ENCODE measurements around the gene MEF2D. TPM values are rescaled to one million over a fixed set of nuclear protein-coding genes. Genes with fewer than 3 reads are reported as not detected.

MEF2D gene
- total RNA-seq, 1 experiment from 2014 or later = 18.3 TPM

DNA sequence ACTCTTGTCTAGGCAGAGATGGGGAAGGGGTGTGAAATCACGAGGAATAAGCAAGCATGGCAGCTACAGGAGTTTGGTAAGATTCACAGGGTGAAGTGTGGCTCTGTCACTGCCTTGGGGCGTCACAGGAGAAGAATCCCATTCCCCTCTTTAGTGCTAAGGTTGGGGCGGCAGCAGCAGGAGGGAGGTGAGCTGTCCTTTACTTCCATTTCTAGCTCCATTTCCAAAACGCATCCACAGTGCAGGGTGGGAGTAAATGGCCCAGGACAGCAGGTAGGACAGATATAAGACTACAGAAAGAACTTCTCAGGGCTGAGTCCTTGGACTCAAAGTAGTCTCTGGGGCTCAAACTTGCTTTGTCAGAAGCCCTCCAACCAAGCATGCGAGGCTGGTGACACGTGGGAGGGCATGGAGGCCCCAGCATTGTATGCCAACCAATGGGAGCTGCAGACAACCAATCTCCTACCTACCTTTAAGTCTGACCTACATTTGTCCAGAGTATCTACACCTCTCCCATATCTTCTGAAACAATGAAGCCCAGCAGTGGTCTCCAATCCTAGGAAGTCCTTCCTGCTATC lies 8.5 kb downstream of the MEF2D start:
- POLR2A ChIA-PET (ENCODE audit: low non-redundant PET) = interaction anchor here (0.6 kb wide), 1 partner anchor 515 kb away, joined by 3 read pairs; no protein-coding TSS in a partner anchor
- Histone ChIP-seq H3K4me3 (ENCODE audit: low read depth, low read length, poor library complexity, severe bottlenecking) (no peak overlapping the region), H3K27ac (ENCODE audit: low read depth, low read length, poor library complexity, severe bottlenecking) (no peak overlapping the region), H3K27me3 (replicated peaks; ENCODE audit: insufficient read depth, low read depth, low read length, poor library complexity) (no peaks in the 10 kb centered on the region), H3K4me1 (ENCODE audit: insufficient read depth, low read length, poor library complexity, severe bottlenecking) (peaks cover 32% of the 10 kb centered on the region), H3K9me3 (ENCODE audit: low read depth, low read length, poor library complexity, severe bottlenecking) (no peaks in the 10 kb centered on the region), H3K36me3 (ENCODE audit: insufficient read depth, low read length, poor library complexity, severe bottlenecking) (no peaks in the 10 kb centered on the region)
- CTCF ChIA-PET = no interaction called here
- DNase-seq (ENCODE audit: low spot score) = no peak
- TF ChIP-seq EZH2 (IDR thresholded peaks at IDR 0.05; ENCODE audit: borderline replicate concordance, low read depth, low read length, poor library complexity, severe bottlenecking) = no peak
- TF ChIP-seq, protein P1, sequence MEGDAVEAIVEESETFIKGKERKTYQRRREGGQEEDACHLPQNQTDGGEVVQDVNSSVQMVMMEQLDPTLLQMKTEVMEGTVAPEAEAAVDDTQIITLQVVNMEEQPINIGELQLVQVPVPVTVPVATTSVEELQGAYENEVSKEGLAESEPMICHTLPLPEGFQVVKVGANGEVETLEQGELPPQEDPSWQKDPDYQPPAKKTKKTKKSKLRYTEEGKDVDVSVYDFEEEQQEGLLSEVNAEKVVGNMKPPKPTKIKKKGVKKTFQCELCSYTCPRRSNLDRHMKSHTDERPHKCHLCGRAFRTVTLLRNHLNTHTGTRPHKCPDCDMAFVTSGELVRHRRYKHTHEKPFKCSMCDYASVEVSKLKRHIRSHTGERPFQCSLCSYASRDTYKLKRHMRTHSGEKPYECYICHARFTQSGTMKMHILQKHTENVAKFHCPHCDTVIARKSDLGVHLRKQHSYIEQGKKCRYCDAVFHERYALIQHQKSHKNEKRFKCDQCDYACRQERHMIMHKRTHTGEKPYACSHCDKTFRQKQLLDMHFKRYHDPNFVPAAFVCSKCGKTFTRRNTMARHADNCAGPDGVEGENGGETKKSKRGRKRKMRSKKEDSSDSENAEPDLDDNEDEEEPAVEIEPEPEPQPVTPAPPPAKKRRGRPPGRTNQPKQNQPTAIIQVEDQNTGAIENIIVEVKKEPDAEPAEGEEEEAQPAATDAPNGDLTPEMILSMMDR (conservative IDR thresholded peaks at IDR 0.05; ENCODE audit: low read depth, low read length) = no peak
- intact Hi-C loops (cut with micrococcal nuclease; ENCODE audit: unreplicated experiment) = no loop called here
- BruUV-seq (replicated peaks) = no TSS peak

DNA sequence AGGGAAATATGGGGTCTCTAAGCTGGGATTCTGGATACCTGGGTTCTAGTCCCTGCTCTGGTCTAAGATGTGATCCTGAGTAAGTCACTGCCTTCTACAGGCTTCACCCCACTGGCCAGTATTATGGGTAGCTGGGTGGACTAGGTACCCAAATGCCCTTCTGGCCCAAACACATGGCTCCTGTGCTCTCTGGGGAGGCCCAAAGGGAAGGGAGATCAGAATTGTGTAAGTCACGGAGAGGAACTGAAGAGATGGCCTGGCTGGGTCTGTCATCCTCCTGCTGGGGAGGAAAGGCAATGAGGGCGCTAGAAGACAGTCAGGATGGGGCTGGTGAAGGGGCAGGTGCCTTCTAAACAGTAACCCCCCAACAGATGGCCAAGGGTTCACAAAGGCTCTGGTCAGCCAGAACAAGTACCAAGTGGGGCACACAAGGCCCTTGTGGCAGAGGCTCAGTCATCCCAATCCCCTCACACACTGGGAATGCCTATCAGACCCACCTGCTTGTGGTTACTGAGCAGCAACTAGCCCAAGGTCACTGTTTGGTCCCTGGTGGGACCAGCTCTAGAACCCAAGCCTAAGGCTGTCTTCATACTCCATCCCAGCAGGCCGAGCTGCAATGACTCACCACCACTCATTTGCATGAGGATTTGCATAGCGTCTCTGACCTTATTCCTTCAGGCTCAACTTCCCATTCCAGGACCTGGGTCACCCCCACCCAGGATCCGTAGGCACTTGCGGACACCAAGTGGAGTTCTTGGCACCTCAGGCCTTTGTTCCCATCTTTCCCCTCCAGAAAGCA lies 9.2 kb downstream of the MEF2D start:
- Histone ChIP-seq H3K4me1 (ENCODE audit: insufficient read depth, low read length, poor library complexity, severe bottlenecking) (peaks cover 25% of the 10 kb centered on the region), H3K9me3 (ENCODE audit: low read depth, low read length, poor library complexity, severe bottlenecking) (no peaks in the 10 kb centered on the region), H3K27ac (ENCODE audit: low read depth, low read length, poor library complexity, severe bottlenecking) (peak overlapping the region; percentile 59), H3K27me3 (replicated peaks; ENCODE audit: insufficient read depth, low read depth, low read length, poor library complexity) (no peaks in the 10 kb centered on the region), H3K36me3 (ENCODE audit: insufficient read depth, low read length, poor library complexity, severe bottlenecking) (no peaks in the 10 kb centered on the region), H3K4me3 (ENCODE audit: low read depth, low read length, poor library complexity, severe bottlenecking) (no peak overlapping the region)
- TF ChIP-seq, protein P1 (conservative IDR thresholded peaks at IDR 0.05; ENCODE audit: low read depth, low read length) = no peak
- no peak for TF ChIP-seq EZH2 (IDR thresholded peaks at IDR 0.05; ENCODE audit: borderline replicate concordance, low read depth, low read length, poor library complexity, severe bottlenecking)
- BruUV-seq (replicated peaks) = no TSS peak
- no peak for DNase-seq (ENCODE audit: low spot score)
- intact Hi-C loops (cut with micrococcal nuclease; ENCODE audit: unreplicated experiment) = no loop called here
- ChIA-PET CTCF (interaction anchor here (1.8 to 2.1 kb wide), 2 partner anchors 10 to 11 kb away, joined by 4 to 8 read pairs; partner anchors contain the start of gene MEF2D), POLR2A (ENCODE audit: low non-redundant PET) (interaction anchor here (0.6 kb wide), 1 partner anchor 31 kb away, joined by 3 read pairs; no protein-coding TSS in a partner anchor)

DNA sequence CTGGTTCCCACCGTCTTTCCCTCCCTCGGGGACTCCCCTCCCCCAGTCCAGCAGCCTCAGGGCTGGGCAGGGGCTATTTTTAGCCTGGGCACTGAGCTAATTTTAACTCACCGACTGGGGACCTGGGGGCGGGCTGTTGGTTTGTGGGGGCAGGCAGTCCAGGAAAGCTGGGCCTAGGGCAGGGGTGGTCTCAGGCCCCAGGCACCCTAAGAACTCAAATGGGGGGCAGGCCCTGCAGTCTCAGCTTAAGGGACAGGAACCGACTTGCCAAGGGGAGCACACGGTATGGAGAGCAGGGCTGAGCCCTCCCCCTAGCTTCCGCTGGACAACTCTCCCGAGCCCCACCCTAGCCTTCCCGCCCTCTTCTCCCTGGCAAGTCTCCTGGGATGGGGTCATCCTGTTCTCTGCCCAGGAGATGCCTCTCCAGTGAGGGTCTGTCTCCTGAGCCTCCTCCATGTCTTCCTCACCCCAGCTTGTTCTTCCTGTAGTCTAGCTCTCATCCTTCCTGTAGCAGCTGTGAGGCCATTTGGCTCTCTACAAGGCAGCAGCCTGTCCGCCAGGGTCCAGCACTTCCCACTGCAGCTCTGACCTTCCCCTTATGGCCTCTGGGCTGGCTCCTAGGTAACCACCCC lies 10.1 kb downstream of the MEF2D start:
- ChIA-PET CTCF (interaction anchor here (1.8 to 2.1 kb wide), 2 partner anchors 10 to 11 kb away, joined by 4 to 8 read pairs; partner anchors contain the start of gene MEF2D), POLR2A (ENCODE audit: low non-redundant PET) (no interaction called here)
- no peaks in the 10 kb centered on the region for H3K27me3 ChIP-seq (replicated peaks; ENCODE audit: insufficient read depth, low read depth, low read length, poor library complexity)
- peaks cover 24% of the 10 kb centered on the region for H3K4me1 ChIP-seq (ENCODE audit: insufficient read depth, low read length, poor library complexity, severe bottlenecking)
- TF ChIP-seq, protein P1 (conservative IDR thresholded peaks at IDR 0.05; ENCODE audit: low read depth, low read length) = no peak
- no peak for TF ChIP-seq EZH2 (IDR thresholded peaks at IDR 0.05; ENCODE audit: borderline replicate concordance, low read depth, low read length, poor library complexity, severe bottlenecking)
- DNase-seq (ENCODE audit: low spot score) = no peak
- peak overlapping the region; percentile 59 for H3K27ac ChIP-seq (ENCODE audit: low read depth, low read length, poor library complexity, severe bottlenecking)
- BruUV-seq (replicated peaks) = no TSS peak
- H3K9me3 ChIP-seq (ENCODE audit: low read depth, low read length, poor library complexity, severe bottlenecking) = no peaks in the 10 kb centered on the region
- intact Hi-C loops (cut with micrococcal nuclease; ENCODE audit: unreplicated experiment) = no loop called here
- H3K36me3 ChIP-seq (ENCODE audit: insufficient read depth, low read length, poor library complexity, severe bottlenecking) = no peaks in the 10 kb centered on the region
- no peak overlapping the region for H3K4me3 ChIP-seq (ENCODE audit: low read depth, low read length, poor library complexity, severe bottlenecking)

Measured in A673 (cell line).